Liver (tissue), 9 donors: ENCODE results near the gene ABHD5. TPM values are rescaled to one million over a fixed set of nuclear protein-coding genes. Genes with fewer than 3 reads are reported as not detected.

ENCODE experiments used
- DNase-seq: peaks from one replicate; pipeline ENCODE4 v3.0.0-alpha.2; 2017; ENCODE audit warnings: low spot score
- H3K27ac ChIP-seq, 2 donors: one replicate each; pipeline ENCODE4 v1.7.0; 2013; ENCODE audit warnings: inconsistent platforms in 2 of 2, low read length in 2 of 2, control low read depth in 1 of 2, low read depth in 1 of 2, mild to moderate bottlenecking in 1 of 2
- H3K27me3 ChIP-seq, 4 donors: one replicate each; pipeline versions ENCODE4 v1.6.1 to v1.7.0; 2013; ENCODE audit warnings: low read length in 3 of 4, inconsistent platforms in 1 of 4, mild to moderate bottlenecking in 1 of 4, moderate library complexity in 1 of 4; ENCODE audit not compliant: control insufficient read depth in 4 of 4, insufficient read depth in 4 of 4
- H3K36me3 ChIP-seq, 4 donors: one replicate each; pipeline versions ENCODE4 v1.6.1 to v1.7.0; 2013; ENCODE audit warnings: low read length in 3 of 4, mild to moderate bottlenecking in 3 of 4, low read depth in 1 of 4, moderate library complexity in 1 of 4; ENCODE audit not compliant: control insufficient read depth in 4 of 4, insufficient read depth in 3 of 4
- H3K4me1 ChIP-seq, 4 donors: one replicate each; pipeline versions ENCODE4 v1.6.1 to v1.7.0; 2013; ENCODE audit warnings: low read length in 3 of 4, mild to moderate bottlenecking in 3 of 4, moderate library complexity in 1 of 4; ENCODE audit not compliant: control insufficient read depth in 4 of 4, insufficient read depth in 4 of 4
- H3K4me3 ChIP-seq, 3 donors: one replicate each; pipeline versions ENCODE4 v1.6.1 to v1.7.0; 2013; ENCODE audit warnings: low read length in 3 of 3, control low read depth in 1 of 3, low read depth in 1 of 3, mild to moderate bottlenecking in 1 of 3
- H3K9ac ChIP-seq, 2 donors: one replicate each; pipeline ENCODE4 v1.7.0; 2013; ENCODE audit warnings: low read length in 2 of 2, mild to moderate bottlenecking in 2 of 2, moderate library complexity in 2 of 2, control low read depth in 1 of 2, low read depth in 1 of 2
- H3K9me3 ChIP-seq, 4 donors: one replicate each; pipeline versions ENCODE4 v1.6.1 to v1.7.0; 2013; ENCODE audit warnings: low read length in 3 of 4; ENCODE audit not compliant: control insufficient read depth in 4 of 4
- ATF3 ChIP-seq: IDR thresholded peaks from 2 replicates; pipeline ENCODE4 v1.6.1; 2016; ENCODE audit warnings: antibody characterized with exemption
- EGR1 ChIP-seq, 2 donors: IDR thresholded peaks; 2 replicates each; pipeline ENCODE4 v1.6.1; 2016 to 2018; ENCODE audit warnings: antibody characterized with exemption in 2 of 2, low read depth in 2 of 2
- FOXA1 ChIP-seq: IDR thresholded peaks from 2 replicates; pipeline ENCODE4 v1.6.1; 2016; ENCODE audit warnings: antibody characterized with exemption
- FOXA2 ChIP-seq: IDR thresholded peaks from 2 replicates; pipeline ENCODE4 v1.6.1; 2016; ENCODE audit warnings: antibody characterized with exemption
- GABPA ChIP-seq, 2 donors: IDR thresholded peaks in 1 of 2; conservative IDR thresholded peaks in 1 of 2; 2 replicates each; pipeline ENCODE4 v1.6.1; 2016; ENCODE audit warnings: antibody characterized with exemption in 2 of 2, mild to moderate bottlenecking in 1 of 2, moderate library complexity in 1 of 2
- HNF4A ChIP-seq, 2 donors: conservative IDR thresholded peaks; 2 replicates each; pipeline ENCODE4 v1.6.1; 2016; ENCODE audit warnings: antibody characterized with exemption in 2 of 2, mild to moderate bottlenecking in 2 of 2
- HNF4G ChIP-seq: IDR thresholded peaks from 2 replicates; pipeline ENCODE4 v1.6.1; 2016; ENCODE audit warnings: antibody characterized with exemption
- JUND ChIP-seq, 2 donors: IDR thresholded peaks; 2 replicates each; pipeline ENCODE4 v1.6.1; 2016; ENCODE audit warnings: antibody characterized with exemption in 2 of 2
- NR2F2 ChIP-seq: IDR thresholded peaks from 2 replicates; pipeline ENCODE4 v1.6.1; 2016; ENCODE audit warnings: antibody characterized with exemption
- RAD21 ChIP-seq, 2 donors: IDR thresholded peaks; 2 replicates each; pipeline ENCODE4 v1.6.1; 2016; ENCODE audit warnings: antibody characterized with exemption in 2 of 2, mild to moderate bottlenecking in 2 of 2
- REST ChIP-seq: IDR thresholded peaks from 2 replicates; pipeline ENCODE4 v1.6.1; 2016; ENCODE audit warnings: antibody characterized with exemption, mild to moderate bottlenecking
- RXRA ChIP-seq, 2 donors: IDR thresholded peaks; 2 replicates each; pipeline ENCODE4 v1.6.1; 2017 to 2018; ENCODE audit warnings: antibody characterized with exemption in 2 of 2, mild to moderate bottlenecking in 1 of 2
- SP1 ChIP-seq: IDR thresholded peaks from 2 replicates; pipeline ENCODE4 v1.6.1; 2018; ENCODE audit warnings: antibody characterized with exemption, mild to moderate bottlenecking
- TAF1 ChIP-seq: conservative IDR thresholded peaks from 2 replicates; pipeline ENCODE4 v1.6.1; 2016; ENCODE audit warnings: antibody characterized with exemption, mild to moderate bottlenecking
- YY1 ChIP-seq: IDR thresholded peaks from 2 replicates; pipeline ENCODE4 v1.6.1; 2016; ENCODE audit warnings: antibody characterized with exemption, mild to moderate bottlenecking
- WGBS: extraction: QIAGEN DNeasy Blood & Tissue Kit; methylation state at CpG from one replicate; pipeline ENCODE4 v1.1.7; 2013; 5-methylcytosine and 5-hydroxymethylcytosine counted together
- polyA plus RNA-seq, 2 donors: library from polyadenylated mRNA; stranded (reverse) in 1 of 2; unstranded in 1 of 2; fragments of 200-250 nt in 1 of 2; fragments of >200 nt in 1 of 2; fragmentation: Nextera tagmentation in 1 of 2; extraction: Ambion mirVana in 1 of 2; gene quantifications; one replicate each; pipeline versions ENCODE4 v1.2.1 to v1.2.3, GENCODE V29; 2013 to 2015
- total RNA-seq, 2 donors: library from RNA; depleted of rRNA; stranded (reverse); fragments of >200 nt; gene quantifications; one replicate each; pipeline ENCODE4 v1.2.3, GENCODE V29; 2014
- TF ChIP-seq, protein P1 (sequence below): IDR thresholded peaks from 2 replicates; pipeline ENCODE4 v1.6.1; 2016; ENCODE audit warnings: antibody characterized with exemption
- TF ChIP-seq, protein P2 (sequence below): IDR thresholded peaks from 2 replicates; pipeline ENCODE4 v1.6.1; 2016; ENCODE audit warnings: antibody characterized with exemption
- TF ChIP-seq, protein P3 (sequence below): fragments of 150-350 bp; IDR thresholded peaks from 2 replicates; pipeline ENCODE4 v1.5.1; 2017; ENCODE audit warnings: improper control_type of control experiment, low read depth, low read length; ENCODE audit not compliant: missing input control
- donor health status: healthy.
- donor health status: healthy.
- donor health status: healthy.
- donor health status: healthy.
- donor health status: healthy.

ABHD5 gene
- total and polyA plus RNA-seq, 4 donors: 9.2 to 25.8 (median 16.1) TPM

DNA sequence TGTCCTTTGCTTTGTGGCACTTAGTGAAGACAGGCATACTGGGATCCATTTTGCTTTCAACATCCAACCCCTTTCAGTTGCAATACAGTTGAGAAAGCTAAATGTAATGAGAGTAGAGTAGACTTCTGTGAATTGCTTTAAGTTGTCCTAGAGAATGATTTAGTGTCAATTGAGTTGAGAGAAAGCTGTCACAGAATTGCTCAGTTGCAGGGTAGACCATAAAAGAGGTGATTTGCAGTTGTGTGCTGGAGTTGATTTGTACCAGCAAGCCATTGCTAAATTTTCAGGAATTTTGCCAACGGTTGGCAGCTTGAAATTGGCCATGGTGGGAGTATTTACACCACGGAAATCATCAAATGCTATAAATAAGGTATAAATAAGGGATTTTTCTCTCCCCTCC is 2.2 kb downstream of the ABHD5 start:
- Histone ChIP-seq H3K9me3 (no peaks in the 10 kb centered on the region), H3K27ac (peak overlapping the region in 1 of 2 donors; percentile 53), H3K4me3 (peak overlapping the region in 2 of 3 donors; percentile 4 to 38), H3K27me3 (no peaks in the 10 kb centered on the region), H3K36me3 (no peaks in the 10 kb centered on the region), H3K9ac (no peak overlapping the region), H3K4me1 (peaks cover 11 to 49% (median 38%) of the 10 kb centered on the region in 4 donors)
- 25% methylated on average over 2 of the region's 2 CpGs for WGBS
- DNase-seq: no peak
- no peak for TF ChIP-seq EGR1 (IDR thresholded peaks at IDR 0.05; ENCODE audit: low read depth in 2 of 2)
- TF ChIP-seq GABPA (IDR thresholded peaks at IDR 0.05 in 1 of 2, conservative IDR thresholded peaks at IDR 0.05 in 1 of 2): no peak
- no peak for TF ChIP-seq HNF4A (conservative IDR thresholded peaks at IDR 0.05)
- no peak for TF ChIP-seq ATF3
- TF ChIP-seq YY1: no peak
- no peak for TF ChIP-seq HNF4G

- H3K4me1 ChIP-seq: peaks cover 11 to 50% (median 40%) of the 10 kb centered on the region in 4 donors
- no peak for DNase-seq
- TF ChIP-seq SP1: no peak
- no peak for TF ChIP-seq TAF1
- TF ChIP-seq FOXA1: no peak
- no peak for TF ChIP-seq JUND (IDR thresholded peaks at IDR 0.05)
- no peak for TF ChIP-seq RAD21 (IDR thresholded peaks at IDR 0.05)
- TF ChIP-seq, protein P1, sequence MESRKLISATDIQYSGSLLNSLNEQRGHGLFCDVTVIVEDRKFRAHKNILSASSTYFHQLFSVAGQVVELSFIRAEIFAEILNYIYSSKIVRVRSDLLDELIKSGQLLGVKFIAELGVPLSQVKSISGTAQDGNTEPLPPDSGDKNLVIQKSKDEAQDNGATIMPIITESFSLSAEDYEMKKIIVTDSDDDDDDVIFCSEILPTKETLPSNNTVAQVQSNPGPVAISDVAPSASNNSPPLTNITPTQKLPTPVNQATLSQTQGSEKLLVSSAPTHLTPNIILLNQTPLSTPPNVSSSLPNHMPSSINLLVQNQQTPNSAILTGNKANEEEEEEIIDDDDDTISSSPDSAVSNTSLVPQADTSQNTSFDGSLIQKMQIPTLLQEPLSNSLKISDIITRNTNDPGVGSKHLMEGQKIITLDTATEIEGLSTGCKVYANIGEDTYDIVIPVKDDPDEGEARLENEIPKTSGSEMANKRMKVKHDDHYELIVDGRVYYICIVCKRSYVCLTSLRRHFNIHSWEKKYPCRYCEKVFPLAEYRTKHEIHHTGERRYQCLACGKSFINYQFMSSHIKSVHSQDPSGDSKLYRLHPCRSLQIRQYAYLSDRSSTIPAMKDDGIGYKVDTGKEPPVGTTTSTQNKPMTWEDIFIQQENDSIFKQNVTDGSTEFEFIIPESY: no peak
- TF ChIP-seq, protein P2, sequence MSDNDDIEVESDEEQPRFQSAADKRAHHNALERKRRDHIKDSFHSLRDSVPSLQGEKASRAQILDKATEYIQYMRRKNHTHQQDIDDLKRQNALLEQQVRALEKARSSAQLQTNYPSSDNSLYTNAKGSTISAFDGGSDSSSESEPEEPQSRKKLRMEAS: no peak
- no peak for TF ChIP-seq REST
- TF ChIP-seq HNF4A (conservative IDR thresholded peaks at IDR 0.05): no peak
- TF ChIP-seq RXRA (IDR thresholded peaks at IDR 0.05): no peak
- TF ChIP-seq, protein P3, sequence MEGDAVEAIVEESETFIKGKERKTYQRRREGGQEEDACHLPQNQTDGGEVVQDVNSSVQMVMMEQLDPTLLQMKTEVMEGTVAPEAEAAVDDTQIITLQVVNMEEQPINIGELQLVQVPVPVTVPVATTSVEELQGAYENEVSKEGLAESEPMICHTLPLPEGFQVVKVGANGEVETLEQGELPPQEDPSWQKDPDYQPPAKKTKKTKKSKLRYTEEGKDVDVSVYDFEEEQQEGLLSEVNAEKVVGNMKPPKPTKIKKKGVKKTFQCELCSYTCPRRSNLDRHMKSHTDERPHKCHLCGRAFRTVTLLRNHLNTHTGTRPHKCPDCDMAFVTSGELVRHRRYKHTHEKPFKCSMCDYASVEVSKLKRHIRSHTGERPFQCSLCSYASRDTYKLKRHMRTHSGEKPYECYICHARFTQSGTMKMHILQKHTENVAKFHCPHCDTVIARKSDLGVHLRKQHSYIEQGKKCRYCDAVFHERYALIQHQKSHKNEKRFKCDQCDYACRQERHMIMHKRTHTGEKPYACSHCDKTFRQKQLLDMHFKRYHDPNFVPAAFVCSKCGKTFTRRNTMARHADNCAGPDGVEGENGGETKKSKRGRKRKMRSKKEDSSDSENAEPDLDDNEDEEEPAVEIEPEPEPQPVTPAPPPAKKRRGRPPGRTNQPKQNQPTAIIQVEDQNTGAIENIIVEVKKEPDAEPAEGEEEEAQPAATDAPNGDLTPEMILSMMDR: no peak
- no peak for TF ChIP-seq FOXA2
- TF ChIP-seq NR2F2: no peak
- no peak for TF ChIP-seq HNF4G
- TF ChIP-seq ATF3: no peak
- no peaks in the 10 kb centered on the region for H3K9me3 ChIP-seq
- no peaks in the 10 kb centered on the region for H3K27me3 ChIP-seq
- H3K27ac ChIP-seq: peak overlapping the region in 1 of 2 donors; percentile 22
- H3K9ac ChIP-seq: no peak overlapping the region
- no peaks in the 10 kb centered on the region for H3K36me3 ChIP-seq
- H3K4me3 ChIP-seq: no peak overlapping the region
- WGBS: 39% methylated on average over 1 of the region's 1 CpG
Observed at GRCh38 chr3:43693594-43693993, 2.9 kb downstream of the ABHD5 start.
